GM18498 (cell line): ENCODE measurements around the gene CDC27.
"Not testable (repeated sequence)": the region's sequence is repeated elsewhere in the genome, so short reads cannot be mapped to it uniquely, and the experiment has no call there.

ENCODE experiments used
- ATAC-seq: cut with Tn5 transposase; IDR thresholded peaks from one replicate; pipeline ENCODE4 v1.9.1; 2021; ENCODE audit warnings: mild to moderate bottlenecking, moderate library complexity; ENCODE audit not compliant: unreplicated experiment

CDC27 gene

DNA sequence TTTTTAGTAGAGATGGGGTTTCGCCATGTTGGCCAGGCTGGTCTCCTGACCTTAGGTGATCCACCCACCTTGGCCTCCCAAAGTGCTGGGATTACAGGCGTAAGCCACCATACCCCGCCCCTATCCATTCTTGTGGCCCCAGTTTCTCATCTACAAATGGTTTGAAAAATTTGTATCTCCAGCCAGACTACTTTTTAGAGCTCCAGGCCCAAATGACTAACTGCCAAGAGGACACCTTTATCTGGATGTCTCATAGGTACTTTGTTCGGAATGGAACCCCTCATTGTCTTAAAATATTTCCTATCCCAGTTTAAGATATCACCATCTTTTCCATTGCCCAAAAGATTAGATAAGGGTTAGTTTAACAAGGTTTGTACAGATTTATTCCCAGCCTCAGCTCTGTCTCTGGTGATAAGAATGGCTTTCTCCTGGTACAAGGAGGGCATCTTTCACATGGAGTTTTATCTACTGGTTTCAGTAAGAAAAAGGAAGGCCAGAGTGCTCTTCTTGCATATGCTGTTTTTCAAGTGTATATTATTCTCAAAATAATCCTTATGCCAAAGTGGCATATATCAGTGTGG is 4.9 kb upstream of the CDC27 start:
- no peak for ATAC-seq

DNA sequence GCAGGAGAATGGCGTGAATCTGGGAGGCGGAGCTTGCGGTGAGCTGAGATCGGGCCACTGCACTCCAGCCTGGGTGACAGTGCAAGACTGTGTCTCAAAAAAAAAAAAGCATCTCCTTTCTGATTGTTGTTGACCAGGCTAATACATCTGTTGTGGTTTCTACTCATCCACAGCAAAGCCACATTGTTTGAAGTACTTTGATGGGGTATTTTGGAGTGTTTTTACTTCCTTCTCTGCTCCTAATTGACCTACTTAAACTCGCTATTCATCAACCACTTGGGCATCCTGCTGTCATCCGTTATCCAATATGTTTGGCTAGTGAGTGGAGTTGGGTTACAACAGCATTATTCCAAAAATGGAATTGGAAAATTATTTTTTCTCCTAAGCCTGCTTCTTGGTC is 3.5 kb upstream of the CDC27 start:
- no peak for ATAC-seq

DNA sequence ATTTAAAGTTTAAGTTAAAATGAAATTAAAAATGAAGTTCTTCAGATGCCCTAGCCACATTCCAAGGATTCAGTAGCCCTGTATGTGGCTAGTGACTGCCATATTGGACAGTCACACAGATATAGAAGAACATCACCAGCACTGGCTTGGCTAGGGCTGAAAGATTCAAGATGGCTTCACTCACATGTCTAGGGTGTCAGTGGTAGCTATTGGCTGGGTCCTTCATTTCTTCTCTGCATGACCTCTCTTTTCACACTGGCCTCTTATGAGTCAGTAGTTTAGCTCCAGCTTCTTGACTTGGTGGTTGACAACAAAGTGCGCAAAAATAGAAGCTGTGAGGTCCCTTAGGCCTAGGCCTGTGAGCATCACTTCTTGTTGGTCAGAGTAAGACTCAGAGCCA is 1.7 kb upstream of the CDC27 start:
- ATAC-seq = no peak

DNA sequence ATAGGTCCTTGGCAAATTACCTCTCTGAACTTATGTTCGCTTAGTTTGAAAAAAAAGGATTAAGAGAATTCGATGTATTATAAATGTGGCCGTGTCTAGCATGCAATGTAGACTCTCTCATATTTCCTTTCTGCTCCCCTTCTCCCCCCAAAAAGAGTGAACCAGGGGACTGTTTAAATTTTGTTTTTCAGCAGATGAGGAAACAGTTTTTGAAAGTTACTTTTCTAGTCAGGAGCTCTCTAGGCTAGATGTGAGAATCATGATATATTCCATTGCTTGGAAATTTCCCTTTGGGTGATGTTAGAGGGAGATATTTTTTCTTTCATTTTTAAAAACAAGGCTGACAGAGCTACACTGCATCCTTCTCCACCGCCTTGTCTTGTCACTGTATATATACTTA is 1.1 kb upstream of the CDC27 start:
- no peak for ATAC-seq

DNA sequence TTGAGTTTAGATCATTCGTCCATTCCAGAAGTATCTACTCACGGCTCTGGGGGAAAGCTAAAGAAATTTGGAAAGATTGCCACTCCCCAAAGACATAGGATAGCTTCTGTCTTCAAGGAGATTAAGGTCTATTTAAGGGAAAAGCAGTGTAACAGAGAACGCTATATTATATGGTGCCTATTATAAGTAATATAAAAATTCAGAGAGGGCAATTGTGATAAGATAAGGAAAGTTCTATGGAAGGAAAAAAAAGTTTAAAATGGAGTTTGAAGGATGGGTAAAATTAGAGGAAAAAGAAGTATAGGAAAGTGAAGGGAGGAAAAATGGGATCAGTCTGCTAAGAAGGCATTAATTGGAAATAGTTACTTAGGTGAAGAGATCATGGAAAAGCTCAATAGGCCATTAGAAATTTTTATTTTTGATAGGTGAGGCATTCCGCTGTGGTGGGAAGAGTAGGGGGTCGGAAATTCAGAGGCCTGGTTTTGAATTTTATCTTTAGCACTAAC is 690 bp upstream of the CDC27 start:
- no peak for ATAC-seq

DNA sequence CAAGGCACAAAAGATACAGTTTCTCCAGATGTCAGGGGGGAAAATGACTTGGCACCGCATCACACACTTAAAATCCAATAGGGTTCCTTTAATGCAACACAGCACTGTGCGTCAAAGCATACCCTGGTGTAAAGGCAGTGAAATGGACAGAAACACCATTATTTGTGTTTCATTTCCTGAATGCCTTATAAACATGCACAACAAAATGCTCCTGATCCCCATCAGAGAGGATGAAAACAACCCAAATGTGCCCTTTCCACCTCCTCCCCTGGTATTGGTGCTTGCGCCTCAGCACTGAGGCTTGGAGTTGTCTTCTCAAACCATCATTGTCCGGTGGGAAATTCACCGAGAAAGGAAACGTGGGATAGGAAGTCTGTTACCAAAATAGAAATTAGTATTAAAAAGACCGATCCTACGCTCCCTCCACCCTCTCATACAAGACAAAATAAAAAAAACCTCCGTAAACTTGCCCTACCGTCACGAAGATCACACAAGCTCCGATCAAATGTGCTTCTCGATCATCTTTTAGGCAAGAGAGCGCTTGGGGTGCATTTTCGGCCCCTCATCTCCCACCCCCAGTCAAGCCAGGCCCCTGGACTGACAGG is 722 bp downstream of the CDC27 start:
- no peak for ATAC-seq

DNA sequence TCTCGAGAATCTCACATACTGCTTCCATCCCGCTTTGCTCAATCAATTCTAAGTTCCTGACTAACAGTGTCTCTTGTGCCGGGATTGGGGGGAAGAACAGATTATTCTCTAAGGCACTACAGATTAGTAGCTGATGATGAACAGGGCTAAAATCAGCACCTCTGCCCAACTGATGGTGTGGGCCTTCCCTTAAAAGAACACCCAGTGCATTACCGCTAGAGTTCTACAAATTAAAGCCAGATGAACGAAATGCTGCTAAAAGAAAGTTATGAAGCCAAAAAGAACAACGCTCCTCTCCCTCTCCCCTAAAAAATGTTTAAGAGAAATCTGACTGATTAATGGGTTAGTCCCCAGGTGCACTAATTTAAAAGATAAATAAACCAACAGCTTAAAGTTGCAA is 4.4 kb downstream of the CDC27 start:
- ATAC-seq = no peak

DNA sequence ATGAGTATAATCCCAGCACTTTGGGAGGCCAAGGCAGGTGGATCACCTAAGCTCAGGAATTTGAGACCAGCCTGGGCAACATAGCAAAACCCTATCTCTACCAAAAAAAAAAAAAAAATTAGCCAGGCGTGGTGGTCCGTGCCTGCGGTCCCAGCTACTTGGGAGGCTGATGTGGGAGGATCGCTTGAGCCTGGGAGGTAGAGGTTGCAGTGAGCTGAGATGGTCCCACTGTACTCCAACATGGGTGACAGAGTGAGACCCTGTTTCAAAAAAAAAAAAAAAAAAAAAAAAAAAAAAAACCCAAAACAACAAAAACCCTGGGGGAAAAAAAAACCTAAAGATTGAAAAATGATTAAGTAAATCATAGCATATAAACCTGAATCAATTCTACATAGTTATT is 8.1 kb downstream of the CDC27 start:
- ATAC-seq = not testable (repeated sequence)

DNA sequence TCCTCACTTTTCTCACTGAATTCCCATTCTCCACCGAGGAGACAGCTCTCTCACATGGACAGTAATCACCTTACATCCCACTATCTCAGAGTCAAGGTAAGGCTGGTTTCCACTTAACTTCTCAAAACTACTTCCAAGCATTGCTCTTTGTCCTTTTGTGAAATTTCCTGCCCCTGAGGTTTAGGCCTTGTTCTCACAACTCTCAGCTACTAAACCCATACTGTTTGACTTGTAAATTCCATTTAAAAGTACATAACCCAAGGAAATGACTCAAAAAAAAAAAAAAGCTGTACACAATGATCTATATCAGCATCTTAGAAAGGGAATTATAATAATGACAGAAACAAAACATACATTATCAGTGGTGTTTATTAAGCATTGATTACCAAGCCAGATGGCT is 8.8 kb downstream of the CDC27 start:
- no peak for ATAC-seq

DNA sequence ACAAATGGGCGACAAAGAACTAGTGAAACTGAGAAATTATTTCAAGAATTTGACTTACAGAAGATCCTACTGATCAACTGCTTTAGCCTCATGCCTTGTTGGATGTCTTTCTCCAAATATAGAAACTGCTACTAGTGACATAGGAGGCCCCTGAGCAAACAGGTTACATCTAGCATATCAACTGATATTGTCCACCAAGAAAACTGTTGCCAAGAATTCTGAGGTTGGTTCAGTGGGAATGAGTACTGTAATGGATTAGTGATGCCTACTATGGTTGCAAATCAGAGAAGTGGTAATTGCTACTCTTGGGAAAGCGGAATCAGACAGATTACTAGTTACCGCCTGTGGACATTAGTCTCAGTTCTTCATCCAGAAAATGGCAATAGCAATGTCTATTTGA is 10.0 kb downstream of the CDC27 start:
- no peak for ATAC-seq

DNA sequence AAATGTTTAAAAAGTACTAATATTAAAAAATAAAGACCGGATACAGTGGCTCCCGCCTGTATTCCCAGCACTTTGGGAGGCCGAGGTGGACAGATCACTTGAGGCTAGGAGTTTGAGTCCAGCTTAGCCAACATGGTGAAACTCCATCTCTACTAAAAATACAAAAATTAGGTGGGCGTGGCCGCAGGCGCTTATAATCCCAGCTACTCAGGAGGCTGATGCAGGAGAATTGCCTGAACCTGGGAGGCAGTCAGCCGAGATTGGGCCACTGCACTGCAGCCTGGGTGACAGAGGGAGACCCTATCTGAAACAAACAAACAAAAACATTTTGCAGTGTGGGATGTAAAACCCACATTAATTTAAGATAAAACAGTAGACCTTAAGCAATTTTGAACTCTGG is 11.8 kb downstream of the CDC27 start:
- no peak for ATAC-seq

DNA sequence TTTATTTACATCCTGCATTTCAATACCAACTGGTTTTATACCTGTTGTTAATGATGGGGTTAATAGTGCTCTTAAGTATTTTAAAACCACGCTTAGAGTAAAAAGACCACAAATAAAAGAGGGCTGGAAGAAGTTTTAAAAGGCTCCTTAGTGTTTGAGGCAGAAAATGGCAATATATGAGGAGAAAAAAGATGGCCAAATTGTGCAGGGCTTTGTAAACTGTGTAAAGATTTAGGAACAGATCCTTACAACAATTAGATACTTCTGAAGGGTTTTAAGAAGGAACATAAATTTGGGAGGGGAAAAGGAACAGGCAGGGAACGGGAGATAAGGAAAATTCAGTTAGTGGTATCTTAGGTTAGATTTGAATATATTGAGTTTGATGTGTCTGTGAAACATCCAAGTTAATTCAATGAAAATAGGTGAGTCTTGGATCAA is 12.7 kb downstream of the CDC27 start:
- no peak for ATAC-seq

DNA sequence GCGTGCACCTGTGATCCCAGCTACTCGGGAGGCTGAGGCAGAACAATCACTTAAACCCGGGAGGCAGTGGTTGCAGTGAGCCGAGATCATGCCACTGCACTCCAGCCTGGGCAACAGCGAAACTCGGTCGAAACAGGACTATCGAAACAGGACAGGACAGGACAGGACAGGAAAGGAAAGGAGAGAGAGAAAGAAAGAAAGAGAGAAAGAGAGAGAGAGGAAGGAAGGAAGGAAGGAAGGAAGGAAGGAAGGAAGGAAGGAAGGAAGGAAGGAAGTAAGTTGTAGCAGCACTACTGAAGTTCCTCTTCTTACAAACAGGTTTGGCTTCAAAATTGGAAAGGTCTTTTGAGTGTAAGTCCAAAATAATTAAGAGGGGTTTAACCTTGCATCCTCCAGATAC is 14.3 kb downstream of the CDC27 start:
- not testable (repeated sequence) for ATAC-seq

DNA sequence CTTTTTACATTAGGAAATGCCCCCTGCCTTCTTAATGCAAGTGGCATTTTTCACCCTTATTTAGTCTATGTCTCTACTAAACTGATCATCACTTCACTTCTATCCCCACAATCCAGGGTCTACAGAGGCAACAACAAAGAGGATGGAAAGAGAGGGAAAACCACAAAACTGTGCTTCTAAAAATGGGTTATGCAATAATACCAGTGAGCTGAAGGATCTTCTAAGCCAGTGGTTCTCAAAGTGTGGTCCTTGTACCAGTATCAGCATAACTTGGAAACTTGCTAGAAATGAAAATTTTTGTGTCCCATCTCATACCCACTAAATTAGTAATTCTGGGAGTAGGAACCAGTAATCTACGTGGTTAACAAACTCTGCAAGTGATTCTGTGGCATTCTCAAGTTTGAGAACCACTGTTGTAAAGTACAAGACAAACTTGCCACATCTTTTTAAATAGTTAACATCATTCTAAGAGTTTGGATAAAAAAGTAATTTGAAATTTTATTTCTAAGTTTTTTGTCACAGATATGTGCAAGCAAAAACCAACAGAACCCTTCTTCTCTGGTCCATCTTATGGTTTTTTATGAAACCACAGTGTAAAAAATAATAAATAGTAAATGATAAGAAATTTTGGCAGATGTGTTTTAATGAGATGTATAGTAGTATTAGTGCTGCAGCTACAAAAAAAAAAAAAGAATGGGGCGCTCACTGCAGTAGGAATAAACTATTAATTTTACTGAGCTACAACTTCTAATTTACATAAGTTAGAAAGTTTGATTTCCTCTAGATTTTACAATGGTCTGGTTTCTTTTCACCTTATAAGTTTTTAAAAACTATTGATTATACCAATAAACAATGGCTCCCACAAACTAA is 16.2 kb downstream of the CDC27 start:
- ATAC-seq = no peak

DNA sequence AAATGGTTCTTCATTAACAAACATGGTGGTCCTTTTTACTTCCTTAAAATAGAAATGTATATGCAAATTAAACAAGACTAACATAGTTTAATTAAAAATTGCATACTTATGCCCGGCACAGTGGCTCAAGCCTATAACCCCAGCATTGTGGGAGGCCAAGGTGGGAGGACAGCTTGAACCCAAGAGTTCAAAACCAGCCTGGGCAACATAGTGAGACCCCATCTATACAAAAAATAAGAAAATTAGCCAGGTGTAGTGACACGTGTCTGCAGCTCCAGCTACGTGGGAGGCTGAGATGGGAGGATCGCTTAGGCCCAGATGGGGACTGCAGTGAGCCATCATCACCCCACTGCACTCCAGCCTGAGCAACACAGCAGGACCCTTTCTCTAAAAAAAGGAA is 18.4 kb downstream of the CDC27 start:
- ATAC-seq = no peak

DNA sequence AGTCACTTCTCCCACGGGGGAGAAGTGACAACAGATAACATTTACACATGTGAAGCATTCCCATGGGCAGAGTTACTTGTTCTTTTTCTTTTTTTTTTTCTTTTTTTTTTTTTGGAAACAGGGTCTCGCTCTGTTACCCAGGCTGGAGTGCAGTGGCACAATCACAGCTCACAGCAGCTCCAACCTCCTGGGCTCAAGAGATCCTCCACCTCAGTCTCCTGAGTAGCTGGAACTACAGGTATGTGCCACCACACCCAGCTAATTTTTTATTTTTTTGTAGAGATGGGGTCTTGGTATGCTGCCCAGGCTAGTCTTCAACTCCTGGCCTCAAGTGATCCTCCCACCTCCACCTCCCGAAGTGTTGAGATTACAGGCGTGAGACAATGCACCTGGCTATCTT is 20.2 kb downstream of the CDC27 start:
- ATAC-seq = not testable (repeated sequence)

DNA sequence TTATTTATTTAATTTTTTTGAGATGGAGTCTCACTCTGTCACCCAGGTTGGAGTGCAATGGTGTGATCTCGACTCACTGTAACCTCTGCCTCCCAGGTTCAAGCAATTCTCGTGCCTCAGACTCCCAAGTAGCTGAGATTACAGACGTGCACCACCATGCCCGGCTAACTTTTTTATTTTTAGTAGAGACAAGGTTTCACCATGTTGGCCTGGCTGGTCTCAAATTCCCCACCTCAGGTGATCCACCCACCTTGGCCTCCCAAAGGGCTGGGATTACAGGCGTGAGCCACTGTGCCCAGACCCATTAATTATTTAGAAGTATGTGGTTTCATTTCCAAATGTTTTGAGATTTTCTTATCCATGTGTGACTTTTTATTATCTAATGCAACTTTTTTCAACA is 22.2 kb downstream of the CDC27 start:
- ATAC-seq = not testable (repeated sequence)

DNA sequence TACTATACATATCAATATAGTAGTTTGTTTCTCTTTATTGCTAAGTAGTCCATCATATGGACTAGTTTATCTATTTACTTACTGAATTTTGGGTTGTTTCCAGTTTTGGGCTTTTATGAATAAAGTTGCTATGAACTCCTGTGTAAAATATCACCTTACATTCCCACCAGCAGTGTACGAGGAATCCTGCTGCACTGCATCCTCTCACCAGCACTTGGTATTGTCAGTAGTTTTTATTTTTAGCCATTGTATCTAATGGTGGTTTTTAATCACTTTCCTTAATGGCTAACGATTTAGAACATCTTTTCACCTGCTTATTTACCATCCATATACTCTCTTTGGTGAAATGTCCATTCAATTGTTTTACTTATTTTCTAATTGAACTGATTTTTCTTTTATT is 24.0 kb downstream of the CDC27 start:
- ATAC-seq = no peak

DNA sequence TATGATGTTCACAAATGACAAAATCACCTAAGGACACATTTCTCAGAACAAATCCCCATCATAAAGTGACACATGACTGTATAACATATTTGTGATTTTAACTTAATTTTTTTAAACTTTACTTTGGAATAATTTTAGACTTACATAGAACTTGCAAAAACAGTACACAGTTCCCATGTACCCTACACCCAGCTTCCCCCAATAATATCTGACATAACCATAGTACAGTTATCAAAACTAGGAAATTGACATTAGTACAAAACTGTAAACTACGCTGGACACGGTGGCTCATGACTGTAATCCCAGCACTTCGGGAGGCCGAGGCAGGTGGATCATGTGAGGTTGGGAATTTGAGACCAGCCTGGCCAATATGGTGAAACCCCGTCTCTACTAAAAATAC is 24.8 kb downstream of the CDC27 start:
- no peak for ATAC-seq

DNA sequence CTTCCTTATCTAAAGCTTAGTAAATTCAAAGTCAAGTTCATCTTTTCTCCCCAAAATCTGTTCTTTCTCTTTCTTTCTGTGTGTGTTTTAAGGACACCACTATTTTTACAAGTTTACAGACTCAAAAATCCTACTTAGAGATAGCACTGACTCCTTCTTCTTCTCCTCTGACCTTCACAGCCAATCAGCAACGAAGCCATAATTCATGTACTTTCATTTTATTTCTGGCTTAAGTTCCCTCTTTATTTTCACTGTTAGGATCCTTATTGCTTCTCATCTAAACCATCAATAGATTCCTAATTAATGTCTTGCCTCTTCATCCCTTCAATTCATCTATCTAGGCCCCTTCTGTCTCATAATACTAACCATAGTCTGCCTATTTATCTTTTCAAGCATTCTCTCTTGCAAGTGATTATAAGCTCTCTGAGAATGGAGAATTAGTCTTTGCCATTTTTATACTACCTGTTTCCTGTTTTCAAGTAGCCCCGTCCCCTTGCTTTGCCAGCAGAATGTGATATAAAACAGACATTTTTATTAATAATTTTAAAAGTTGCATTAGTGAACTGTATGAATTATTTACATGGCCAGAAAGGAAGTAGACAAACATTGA is 27.0 kb downstream of the CDC27 start:
- ATAC-seq = no peak

DNA sequence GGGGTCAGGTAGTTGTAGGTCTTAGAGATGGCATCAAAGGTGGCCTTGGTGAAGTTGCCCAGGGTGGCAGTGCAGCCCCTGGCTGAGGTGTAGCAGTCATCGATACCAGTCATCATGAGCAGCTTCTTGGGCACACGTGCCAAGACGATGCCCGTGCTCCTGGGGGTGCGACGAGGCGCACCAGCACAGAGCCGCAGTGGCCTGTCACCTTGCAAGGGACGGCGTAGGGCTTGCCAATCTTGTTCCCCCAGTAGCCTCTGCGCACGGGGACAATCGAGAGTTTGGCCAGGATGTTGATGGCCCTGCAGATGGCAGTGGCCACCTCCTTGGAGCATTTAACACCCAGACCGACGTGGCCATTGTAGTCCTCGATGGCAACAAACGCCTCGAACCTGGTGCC is 29.8 kb downstream of the CDC27 start:
- no peak for ATAC-seq

DNA sequence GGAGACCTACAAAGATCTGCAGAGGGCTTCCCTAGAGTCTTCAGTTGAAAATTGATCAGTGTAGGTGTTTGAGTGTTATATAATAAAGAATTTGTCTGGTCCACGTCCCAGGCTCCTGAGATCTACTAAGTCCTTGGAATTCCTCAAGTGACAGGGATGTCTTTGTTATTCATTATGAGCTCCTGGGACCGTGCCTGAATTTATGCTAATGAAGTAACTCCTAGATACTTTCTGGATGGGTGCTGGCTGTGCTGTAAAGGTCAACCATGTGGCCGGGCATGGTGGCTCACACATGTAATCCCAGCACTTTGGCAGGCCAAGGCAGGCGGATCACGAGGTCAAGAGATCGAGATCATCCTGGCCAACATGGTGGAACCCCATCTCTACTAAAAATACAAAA is 43.7 kb downstream of the CDC27 start:
- ATAC-seq = no peak
